ENCODE results near the gene CYFIP1. TPM values are rescaled to one million over a fixed set of nuclear protein-coding genes. Genes with fewer than 3 reads are reported as not detected.

The CYFIP1 gene
- total RNA-seq, 4 donors from 2014 or later: 31.1 to 52.6 (median 37.4) TPM

- Histone ChIP-seq H3K36me3 (peaks cover 0 to 48% of the 10 kb centered on the region in 2 donors), H3K27me3 (no peaks in the 10 kb centered on the region), H3K9me3 (no peaks in the 10 kb centered on the region), H3K4me1 (no peaks in the 10 kb centered on the region), H3K4me3 (no peak overlapping the region), H3K27ac (no peak overlapping the region)
- intact Hi-C loops (cut with DNase I; ENCODE audit: low total_unique reads): no loop called here
- DNase-seq (no peak), ATAC-seq (no peak)
- in situ Hi-C loops (cut with MboI; ENCODE audit: low sequenced_read_pairs in 4 of 4): no loop called here
- TF ChIP-seq CTCF (IDR thresholded peaks at IDR 0.05 in 4 of 5, conservative IDR thresholded peaks at IDR 0.05 in 1 of 5): no peak
- TF ChIP-seq POLR2A (IDR thresholded peaks at IDR 0.05): no peak
Measured at GRCh38 chr15:22823495-22824128, 156.6 kb downstream of the CYFIP1 start.

GRCh38 chr15:22819651-22820050 is 160.5 kb downstream of the CYFIP1 start:
- Histone ChIP-seq H3K4me3 (no peak overlapping the region), H3K36me3 (peaks cover 0 to 32% of the 10 kb centered on the region in 2 donors), H3K4me1 (no peaks in the 10 kb centered on the region), H3K9me3 (no peaks in the 10 kb centered on the region), H3K27me3 (no peaks in the 10 kb centered on the region), H3K27ac (no peak overlapping the region)
- no peak for DNase-seq
- TF ChIP-seq POLR2A (IDR thresholded peaks at IDR 0.05) (no peak), CTCF (IDR thresholded peaks at IDR 0.05 in 4 of 5, conservative IDR thresholded peaks at IDR 0.05 in 1 of 5) (no peak)
- no peak for ATAC-seq
- intact Hi-C loops (cut with DNase I; ENCODE audit: low total_unique reads) (no loop called here), in situ Hi-C loops (cut with MboI; ENCODE audit: low sequenced_read_pairs in 4 of 4) (no loop called here)

Other genes with a start within 250 kb of the CYFIP1 start
- gene NIPA1, start 193.7 kb downstream of the CYFIP1 start, total RNA-seq: 1 to 10 TPM; 2.8 to 4.2 (median 3.4) TPM
- gene NIPA2, start 141.7 kb downstream of the CYFIP1 start, total RNA-seq: 10 to 100 TPM; 27.3 to 43.5 (median 38.6) TPM
- 10 to 100 TPM; 11.6 to 18.2 (median 13.6) TPM for gene TUBGCP5, start 59.2 kb upstream of the CYFIP1 start, total RNA-seq
- gene GOLGA6L1, start 156.5 kb upstream of the CYFIP1 start, total RNA-seq: not detected

Data from gastrocnemius medialis (tissue), 4 donors.